CD8-positive, alpha-beta memory T cell (primary cell): ENCODE data around the gene CAMSAP1. TPM values are rescaled to one million over a fixed set of nuclear protein-coding genes. Genes with fewer than 3 reads are reported as not detected.

Source experiments
- CTCF ChIA-PET: fragments of 350-600 bp; sonication (Branson Sonifier 250); formaldehyde crosslinking; loops from one replicate; lab custom pipeline; 2021; ENCODE audit warnings: antibody characterized with exemption; lab: Charles Lee
- POLR2A ChIA-PET: fragments of 350-600 bp; sonication (Branson Sonifier 250); formaldehyde crosslinking; loops from one replicate; lab custom pipeline; 2021; ENCODE audit warnings: antibody characterized with exemption; lab: Charles Lee
- DNase-seq, 5 donors: peaks; one replicate each; pipeline versions ENCODE4 v3.0.0 to v3.0.0-alpha.2; 2020 to 2022; ENCODE audit warnings: mixed read lengths in 1 of 5
- H3K27ac ChIP-seq: one replicate; pipeline ENCODE4 v1.7.0; 2013; ENCODE audit warnings: low read depth, mild to moderate bottlenecking, low read length, moderate library complexity
- H3K27me3 ChIP-seq: 2 replicates; pipeline ENCODE4 v1.7.0; 2013; ENCODE audit warnings: low read length, mild to moderate bottlenecking; ENCODE audit not compliant: insufficient read depth, poor library complexity, severe bottlenecking
- H3K36me3 ChIP-seq: 2 replicates; pipeline ENCODE4 v1.7.0; 2013; ENCODE audit warnings: mild to moderate bottlenecking, low read length, moderate library complexity; ENCODE audit not compliant: insufficient read depth
- H3K4me1 ChIP-seq: 2 replicates; pipeline ENCODE4 v1.7.0; 2013; ENCODE audit warnings: mild to moderate bottlenecking, low read length, moderate library complexity; ENCODE audit not compliant: insufficient read depth
- H3K4me3 ChIP-seq: 2 replicates; pipeline ENCODE4 v1.7.0; 2013; ENCODE audit warnings: mild to moderate bottlenecking, low read length
- H3K9me3 ChIP-seq: 2 replicates; pipeline ENCODE4 v1.7.0; 2013; ENCODE audit warnings: mild to moderate bottlenecking, low read length
- H3K27ac Mint-ChIP-seq, 8 donors: one replicate each; pipeline ENCODE4 v1.8.0; 2020 to 2021; ENCODE audit warnings: mixed read lengths in 8 of 8, mild to moderate bottlenecking in 6 of 8, inconsistent platforms in 3 of 8, moderate library complexity in 3 of 8
- H3K27me3 Mint-ChIP-seq, 2 donors: one replicate each; pipeline ENCODE4 v1.8.0; 2020 to 2021; ENCODE audit warnings: mixed read lengths in 2 of 2, mild to moderate bottlenecking in 1 of 2, moderate library complexity in 1 of 2
- H3K36me3 Mint-ChIP-seq, 3 donors: one replicate each; pipeline ENCODE4 v1.8.0; 2020 to 2021; ENCODE audit warnings: mixed read lengths in 3 of 3, inconsistent platforms in 1 of 3, mild to moderate bottlenecking in 1 of 3
- H3K4me1 Mint-ChIP-seq, 3 donors: one replicate each; pipeline ENCODE4 v1.8.0; 2020 to 2021; ENCODE audit warnings: mixed read lengths in 3 of 3, inconsistent platforms in 1 of 3, mild to moderate bottlenecking in 1 of 3
- H3K4me3 Mint-ChIP-seq, 7 donors: one replicate each; pipeline ENCODE4 v1.8.0; 2020 to 2021; ENCODE audit warnings: mixed read lengths in 7 of 7, mild to moderate bottlenecking in 6 of 7, moderate library complexity in 4 of 7, inconsistent platforms in 2 of 7
- H3K9me3 Mint-ChIP-seq, 5 donors: one replicate each; pipeline ENCODE4 v1.8.0; 2020 to 2022; ENCODE audit warnings: mixed read lengths in 5 of 5, mild to moderate bottlenecking in 3 of 5, moderate library complexity in 2 of 5, inconsistent platforms in 1 of 5
- polyA plus RNA-seq: library from polyadenylated mRNA; unstranded; fragments of 300-500 nt; fragmentation: Illumina TruSeq; gene quantifications from one replicate; pipeline ENCODE4 v1.2.3, GENCODE V29; 2021
- total RNA-seq, 2 experiments: library from RNA; stranded (reverse); gene quantifications; one replicate each; pipeline ENCODE4 v1.2.3, GENCODE V29; 2021

The CAMSAP1 gene
- total and polyA plus RNA-seq, 3 experiments from 2014 or later = 2.2 to 33.7 (median 30.4) TPM

GRCh38 chr9:135786146-135786690 lies 121.1 kb downstream of the CAMSAP1 start:
- no peak for DNase-seq
- POLR2A ChIA-PET = no interaction called here
- Mint-ChIP-seq H3K27ac (no peak overlapping the region), H3K27me3 (peaks cover 0 to 3% of the 10 kb centered on the region in 2 donors), H3K4me1 (no peaks in the 10 kb centered on the region), H3K9me3 (no peaks in the 10 kb centered on the region), H3K36me3 (no peaks in the 10 kb centered on the region), H3K4me3 (no peak overlapping the region)
- Histone ChIP-seq H3K4me1 (no peaks in the 10 kb centered on the region), H3K9me3 (no peaks in the 10 kb centered on the region), H3K4me3 (no peak overlapping the region), H3K27ac (no peak overlapping the region), H3K36me3 (no peaks in the 10 kb centered on the region), H3K27me3 (no peaks in the 10 kb centered on the region)
- CTCF ChIA-PET = no interaction called here

GRCh38 chr9:135785013-135785575 lies 122.3 kb downstream of the CAMSAP1 start:
- no peak overlapping the region for H3K4me3 Mint-ChIP-seq

GRCh38 chr9:135783540-135784245 lies 123.7 kb downstream of the CAMSAP1 start:
- Histone ChIP-seq H3K4me1 (no peaks in the 10 kb centered on the region), H3K9me3 (no peaks in the 10 kb centered on the region), H3K4me3 (no peak overlapping the region), H3K27me3 (no peaks in the 10 kb centered on the region), H3K36me3 (no peaks in the 10 kb centered on the region), H3K27ac (no peak overlapping the region)
- ChIA-PET CTCF (no interaction called here), POLR2A (no interaction called here)
- Mint-ChIP-seq H3K4me3 (no peak overlapping the region), H3K27me3 (peaks cover 0 to 5% of the 10 kb centered on the region in 2 donors), H3K27ac (no peak overlapping the region), H3K4me1 (no peaks in the 10 kb centered on the region), H3K36me3 (no peaks in the 10 kb centered on the region), H3K9me3 (no peaks in the 10 kb centered on the region)
- DNase-seq = no peak

More at GRCh38 chr9:135785013-135785575, 122.3 kb downstream of the CAMSAP1 start:
- H3K27ac Mint-ChIP-seq = no peak overlapping the region
- H3K36me3 Mint-ChIP-seq = no peaks in the 10 kb centered on the region
- Histone ChIP-seq H3K27me3 (no peaks in the 10 kb centered on the region), H3K36me3 (no peaks in the 10 kb centered on the region), H3K4me1 (no peaks in the 10 kb centered on the region), H3K27ac (no peak overlapping the region), H3K4me3 (no peak overlapping the region), H3K9me3 (no peaks in the 10 kb centered on the region)
- H3K9me3 Mint-ChIP-seq = no peaks in the 10 kb centered on the region
- no peaks in the 10 kb centered on the region for H3K4me1 Mint-ChIP-seq
- CTCF ChIA-PET = no interaction called here
- H3K27me3 Mint-ChIP-seq = peaks cover 0 to 3% of the 10 kb centered on the region in 2 donors
- DNase-seq = no peak
- POLR2A ChIA-PET = no interaction called here

- CTCF ChIA-PET = no interaction called here
Measured at GRCh38 chr9:135782946-135783345, 124.4 kb downstream of the CAMSAP1 start.

GRCh38 chr9:135780626-135781025 lies 126.7 kb downstream of the CAMSAP1 start:
- H3K27ac Mint-ChIP-seq = no peak overlapping the region
- H3K4me1 Mint-ChIP-seq = no peaks in the 10 kb centered on the region
- POLR2A ChIA-PET = no interaction called here
- no peaks in the 10 kb centered on the region for H3K9me3 Mint-ChIP-seq
- no peak overlapping the region for H3K4me3 Mint-ChIP-seq
- no peaks in the 10 kb centered on the region for H3K9me3 ChIP-seq
- no peaks in the 10 kb centered on the region for H3K36me3 Mint-ChIP-seq
- no peaks in the 10 kb centered on the region for H3K27me3 ChIP-seq
- peaks cover 0 to 3% of the 10 kb centered on the region in 2 donors for H3K27me3 Mint-ChIP-seq
- H3K36me3 ChIP-seq = no peaks in the 10 kb centered on the region
- no peak overlapping the region for H3K4me3 ChIP-seq
- no peaks in the 10 kb centered on the region for H3K4me1 ChIP-seq
- CTCF ChIA-PET = no interaction called here
- no peak for DNase-seq
- H3K27ac ChIP-seq = no peak overlapping the region

More at GRCh38 chr9:135782946-135783345, 124.4 kb downstream of the CAMSAP1 start:
- H3K27me3 Mint-ChIP-seq = peaks cover 0 to 4% of the 10 kb centered on the region in 2 donors
- no peaks in the 10 kb centered on the region for H3K4me1 Mint-ChIP-seq
- no peak for DNase-seq
- Histone ChIP-seq H3K4me1 (no peaks in the 10 kb centered on the region), H3K4me3 (no peak overlapping the region), H3K27me3 (no peaks in the 10 kb centered on the region), H3K27ac (no peak overlapping the region), H3K9me3 (no peaks in the 10 kb centered on the region), H3K36me3 (no peaks in the 10 kb centered on the region)
- no peaks in the 10 kb centered on the region for H3K9me3 Mint-ChIP-seq
- H3K27ac Mint-ChIP-seq = no peak overlapping the region
- no peak overlapping the region for H3K4me3 Mint-ChIP-seq
- H3K36me3 Mint-ChIP-seq = no peaks in the 10 kb centered on the region
- POLR2A ChIA-PET = no interaction called here

- DNase-seq = no peak
- no peaks in the 10 kb centered on the region for H3K4me1 ChIP-seq
- Mint-ChIP-seq H3K4me1 (no peaks in the 10 kb centered on the region), H3K36me3 (no peaks in the 10 kb centered on the region), H3K9me3 (no peaks in the 10 kb centered on the region), H3K4me3 (no peak overlapping the region), H3K27me3 (peaks cover 0 to 3% of the 10 kb centered on the region in 2 donors), H3K27ac (no peak overlapping the region)
- H3K36me3 ChIP-seq = no peaks in the 10 kb centered on the region
- no peak overlapping the region for H3K4me3 ChIP-seq
- H3K27ac ChIP-seq = no peak overlapping the region
- H3K27me3 ChIP-seq = no peaks in the 10 kb centered on the region
- H3K9me3 ChIP-seq = no peaks in the 10 kb centered on the region
- CTCF ChIA-PET = no interaction called here
- POLR2A ChIA-PET = no interaction called here
Measured at GRCh38 chr9:135780086-135780485, 127.3 kb downstream of the CAMSAP1 start.

GRCh38 chr9:135779571-135779970 lies 127.8 kb downstream of the CAMSAP1 start:
- Histone ChIP-seq H3K4me1 (no peaks in the 10 kb centered on the region), H3K36me3 (no peaks in the 10 kb centered on the region), H3K4me3 (no peak overlapping the region), H3K9me3 (no peaks in the 10 kb centered on the region), H3K27me3 (no peaks in the 10 kb centered on the region), H3K27ac (no peak overlapping the region)
- Mint-ChIP-seq H3K36me3 (no peaks in the 10 kb centered on the region), H3K27ac (no peak overlapping the region), H3K4me3 (no peak overlapping the region), H3K9me3 (no peaks in the 10 kb centered on the region), H3K27me3 (peaks cover 0 to 3% of the 10 kb centered on the region in 2 donors), H3K4me1 (no peaks in the 10 kb centered on the region)
- DNase-seq = no peak
- POLR2A ChIA-PET = no interaction called here
- CTCF ChIA-PET = no interaction called here

GRCh38 chr9:135778421-135778820 lies 128.9 kb downstream of the CAMSAP1 start:
- DNase-seq = no peak
- Histone ChIP-seq H3K9me3 (no peaks in the 10 kb centered on the region), H3K4me3 (no peak overlapping the region), H3K4me1 (no peaks in the 10 kb centered on the region), H3K27me3 (no peaks in the 10 kb centered on the region), H3K36me3 (no peaks in the 10 kb centered on the region), H3K27ac (no peak overlapping the region)
- peaks cover 0 to 3% of the 10 kb centered on the region in 2 donors for H3K27me3 Mint-ChIP-seq
- POLR2A ChIA-PET = no interaction called here
- CTCF ChIA-PET = no interaction called here
- H3K27ac Mint-ChIP-seq = no peak overlapping the region
- no peaks in the 10 kb centered on the region for H3K4me1 Mint-ChIP-seq
- H3K9me3 Mint-ChIP-seq = no peaks in the 10 kb centered on the region
- no peaks in the 10 kb centered on the region for H3K36me3 Mint-ChIP-seq
- H3K4me3 Mint-ChIP-seq = no peak overlapping the region
